Measurements from ENCODE around the gene DCUN1D4.
"Not testable (repeated sequence)": the region's sequence is repeated elsewhere in the genome, so short reads cannot be mapped to it uniquely, and the experiment has no call there.

DCUN1D4 gene

GRCh38 chr4:51906167-51906958 is 63.4 kb downstream of the DCUN1D4 start:
- no peak overlapping the region for H3K27ac Mint-ChIP-seq
- H3K4me3 Mint-ChIP-seq = no peak overlapping the region
- H3K27me3 Mint-ChIP-seq = no peaks in the 10 kb centered on the region
- H3K4me1 Mint-ChIP-seq = no peaks in the 10 kb centered on the region
- no peaks in the 10 kb centered on the region for H3K9me3 Mint-ChIP-seq
- H3K36me3 Mint-ChIP-seq = peaks cover 30% of the 10 kb centered on the region

DNA sequence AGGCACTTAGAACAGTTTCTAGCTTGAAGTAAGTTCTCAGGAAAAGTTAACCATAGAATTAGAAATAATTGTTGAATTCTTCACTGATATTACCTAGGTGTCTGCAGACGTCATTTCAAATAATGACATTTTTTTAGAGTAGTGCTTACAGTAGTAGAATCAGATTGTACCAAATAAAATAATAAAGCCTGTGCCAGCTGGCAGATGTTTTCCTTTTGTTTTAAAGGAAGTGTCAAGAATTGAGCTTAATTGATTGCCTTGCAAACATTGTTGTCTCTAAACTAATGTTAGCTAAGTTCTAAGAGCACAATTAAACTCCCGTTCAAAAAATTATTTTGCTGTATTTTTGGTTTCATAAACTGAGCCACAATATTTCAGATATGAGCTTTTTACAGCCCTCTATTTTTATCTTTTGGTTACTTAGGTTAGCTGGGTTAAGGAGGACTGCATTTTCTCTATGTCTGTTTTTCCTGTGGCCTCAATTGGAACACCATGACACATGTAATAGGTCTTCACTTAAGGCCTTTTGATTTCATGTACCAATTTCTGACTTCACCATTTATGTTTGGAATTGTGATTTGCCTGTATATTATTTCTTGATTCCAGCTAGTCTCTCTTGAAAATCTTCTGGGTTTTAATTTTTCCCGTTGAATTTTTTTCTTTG is 64.2 kb downstream of the DCUN1D4 start:
- no peaks in the 10 kb centered on the region for H3K27me3 Mint-ChIP-seq
- H3K9me3 Mint-ChIP-seq = no peaks in the 10 kb centered on the region
- H3K4me3 Mint-ChIP-seq = no peak overlapping the region
- H3K27ac Mint-ChIP-seq = no peak overlapping the region
- H3K36me3 Mint-ChIP-seq = peaks cover 31% of the 10 kb centered on the region
- no peaks in the 10 kb centered on the region for H3K4me1 Mint-ChIP-seq

- no peak overlapping the region for H3K27ac Mint-ChIP-seq
- H3K4me3 Mint-ChIP-seq = no peak overlapping the region
- no peaks in the 10 kb centered on the region for H3K4me1 Mint-ChIP-seq
- H3K27me3 Mint-ChIP-seq = no peaks in the 10 kb centered on the region
- H3K36me3 Mint-ChIP-seq = peaks cover 39% of the 10 kb centered on the region
- H3K9me3 Mint-ChIP-seq = no peaks in the 10 kb centered on the region
Observed at GRCh38 chr4:51909236-51909703, 66.3 kb downstream of the DCUN1D4 start.

GRCh38 chr4:51918251-51918650 is 75.3 kb downstream of the DCUN1D4 start:
- H3K4me1 Mint-ChIP-seq = no peaks in the 10 kb centered on the region
- no peak overlapping the region for H3K27ac Mint-ChIP-seq
- peaks cover 8% of the 10 kb centered on the region for H3K9me3 Mint-ChIP-seq
- peaks cover 21% of the 10 kb centered on the region for H3K36me3 Mint-ChIP-seq
- no peaks in the 10 kb centered on the region for H3K27me3 Mint-ChIP-seq
- H3K4me3 Mint-ChIP-seq = no peak overlapping the region

GRCh38 chr4:51923343-51923742 is 80.4 kb downstream of the DCUN1D4 start:
- Mint-ChIP-seq H3K27ac (no peak overlapping the region), H3K36me3 (no peaks in the 10 kb centered on the region), H3K27me3 (no peaks in the 10 kb centered on the region), H3K4me1 (no peaks in the 10 kb centered on the region), H3K9me3 (no peaks in the 10 kb centered on the region), H3K4me3 (no peak overlapping the region)

- H3K27ac Mint-ChIP-seq = no peak overlapping the region
- H3K4me1 Mint-ChIP-seq = no peaks in the 10 kb centered on the region
- no peaks in the 10 kb centered on the region for H3K9me3 Mint-ChIP-seq
- no peak overlapping the region for H3K4me3 Mint-ChIP-seq
- no peaks in the 10 kb centered on the region for H3K27me3 Mint-ChIP-seq
- H3K36me3 Mint-ChIP-seq = no peaks in the 10 kb centered on the region
Observed at GRCh38 chr4:51925307-51925706, 82.4 kb downstream of the DCUN1D4 start.

DNA sequence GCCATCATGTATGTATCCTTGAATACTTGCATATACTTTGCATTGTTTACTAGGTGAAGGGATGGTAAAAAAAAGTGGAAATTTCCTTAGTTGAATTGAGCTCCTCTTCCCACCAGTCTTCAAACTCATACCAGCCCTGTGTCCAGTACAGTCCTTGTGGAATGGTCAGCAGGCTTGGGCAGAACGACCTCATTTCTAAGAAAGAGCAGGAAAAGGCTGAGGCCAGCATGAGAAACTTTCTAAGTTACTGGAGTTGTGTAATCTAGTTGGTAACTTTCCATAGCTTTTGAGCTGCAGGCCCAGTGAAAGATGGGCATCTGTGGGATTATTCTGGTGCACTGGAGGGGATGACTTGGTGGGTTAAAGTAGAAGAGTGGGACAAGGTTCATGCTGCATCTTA is 87.6 kb downstream of the DCUN1D4 start:
- no peaks in the 10 kb centered on the region for H3K36me3 Mint-ChIP-seq
- no peaks in the 10 kb centered on the region for H3K9me3 Mint-ChIP-seq
- peaks cover 3% of the 10 kb centered on the region for H3K27me3 Mint-ChIP-seq
- no peak overlapping the region for H3K4me3 Mint-ChIP-seq
- H3K27ac Mint-ChIP-seq = no peak overlapping the region
- no peaks in the 10 kb centered on the region for H3K4me1 Mint-ChIP-seq

- H3K4me1 Mint-ChIP-seq = no peaks in the 10 kb centered on the region
Observed at GRCh38 chr4:51931461-51931860, 88.5 kb downstream of the DCUN1D4 start.

GRCh38 chr4:51932261-51932660 is 89.3 kb downstream of the DCUN1D4 start:
- Mint-ChIP-seq H3K4me1 (no peaks in the 10 kb centered on the region), H3K27ac (no peak overlapping the region)

More at GRCh38 chr4:51931461-51931860, 88.5 kb downstream of the DCUN1D4 start:
- no peaks in the 10 kb centered on the region for H3K36me3 Mint-ChIP-seq
- peaks cover 3% of the 10 kb centered on the region for H3K27me3 Mint-ChIP-seq
- H3K9me3 Mint-ChIP-seq = no peaks in the 10 kb centered on the region
- no peak overlapping the region for H3K4me3 Mint-ChIP-seq
- no peak overlapping the region for H3K27ac Mint-ChIP-seq

DNA sequence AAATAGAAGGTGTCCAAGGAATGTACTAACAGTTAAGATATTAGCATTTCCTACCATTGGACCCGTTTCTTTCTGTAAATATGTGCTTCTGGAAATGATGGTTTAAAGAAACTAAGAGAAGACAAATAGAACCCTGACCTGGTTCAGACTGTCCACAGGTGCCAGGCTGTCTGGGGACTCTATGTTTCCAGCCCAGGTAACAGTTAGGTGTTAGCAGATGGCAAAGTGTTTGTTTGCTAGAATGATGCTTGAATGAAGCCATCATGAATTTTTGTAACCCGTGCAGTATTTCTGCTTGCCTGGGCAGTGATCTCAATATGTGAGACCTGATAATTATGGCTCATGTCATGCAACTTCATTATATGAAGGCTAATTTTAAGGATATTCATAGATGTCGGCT is 89.7 kb downstream of the DCUN1D4 start:
- no peaks in the 10 kb centered on the region for H3K4me1 Mint-ChIP-seq
- H3K27me3 Mint-ChIP-seq = peaks cover 3% of the 10 kb centered on the region
- no peak overlapping the region for H3K27ac Mint-ChIP-seq
- no peaks in the 10 kb centered on the region for H3K36me3 Mint-ChIP-seq
- H3K4me3 Mint-ChIP-seq = no peak overlapping the region
- H3K9me3 Mint-ChIP-seq = no peaks in the 10 kb centered on the region

More at GRCh38 chr4:51932261-51932660, 89.3 kb downstream of the DCUN1D4 start:
- no peaks in the 10 kb centered on the region for H3K9me3 Mint-ChIP-seq
- no peaks in the 10 kb centered on the region for H3K36me3 Mint-ChIP-seq
- H3K4me3 Mint-ChIP-seq = no peak overlapping the region
- peaks cover 3% of the 10 kb centered on the region for H3K27me3 Mint-ChIP-seq

- H3K27ac Mint-ChIP-seq = not testable (repeated sequence)
Observed at GRCh38 chr4:51940460-51940859, 97.5 kb downstream of the DCUN1D4 start.

DNA sequence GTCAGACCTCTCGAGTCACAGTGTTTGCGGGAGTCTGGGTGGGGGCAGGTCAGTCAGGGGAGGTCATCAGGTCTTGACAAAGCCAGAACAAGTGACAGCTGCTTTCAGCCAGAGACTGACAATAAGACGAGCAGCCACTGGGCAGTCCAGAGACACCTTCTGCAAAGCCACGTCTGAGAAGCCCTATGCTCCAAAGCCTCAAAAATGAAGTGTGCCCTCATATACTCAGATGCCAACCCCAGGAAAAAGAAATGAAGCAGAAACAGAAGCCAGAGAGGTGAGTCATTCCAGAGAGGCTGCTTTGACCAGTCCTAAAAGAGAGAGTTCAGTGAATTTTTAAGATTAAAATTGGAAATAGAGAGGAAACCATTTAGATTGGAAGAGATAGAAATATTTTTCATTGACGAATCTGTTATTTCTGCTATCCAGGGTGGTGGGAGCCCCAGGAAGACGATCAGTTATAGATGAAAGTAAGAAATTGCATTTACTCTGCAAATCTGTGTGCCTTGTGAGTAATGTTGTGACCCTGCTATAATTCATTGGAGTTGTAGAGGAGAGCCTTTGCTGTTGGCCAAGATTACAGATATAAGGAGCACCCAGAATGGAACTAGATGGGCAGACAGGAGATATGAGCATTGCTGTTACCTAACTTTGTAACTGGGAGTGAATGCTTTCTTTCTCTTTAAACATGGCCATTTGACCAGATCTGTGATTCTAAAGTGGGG is 99.3 kb downstream of the DCUN1D4 start:
- H3K4me1 Mint-ChIP-seq = no peaks in the 10 kb centered on the region
- no peaks in the 10 kb centered on the region for H3K9me3 Mint-ChIP-seq
- no peak overlapping the region for H3K27ac Mint-ChIP-seq
- H3K27me3 Mint-ChIP-seq = peaks cover 2% of the 10 kb centered on the region
- no peaks in the 10 kb centered on the region for H3K36me3 Mint-ChIP-seq
- H3K4me3 Mint-ChIP-seq = no peak overlapping the region

More at GRCh38 chr4:51940460-51940859, 97.5 kb downstream of the DCUN1D4 start:
- H3K27me3 Mint-ChIP-seq, H3K36me3 Mint-ChIP-seq, H3K4me1 Mint-ChIP-seq, H3K4me3 Mint-ChIP-seq, H3K9me3 Mint-ChIP-seq: not testable (repeated sequence)

GRCh38 chr4:51942833-51943215 is 99.9 kb downstream of the DCUN1D4 start:
- H3K36me3 Mint-ChIP-seq = no peaks in the 10 kb centered on the region
- H3K9me3 Mint-ChIP-seq = no peaks in the 10 kb centered on the region
- H3K27me3 Mint-ChIP-seq = peaks cover 2% of the 10 kb centered on the region
- no peaks in the 10 kb centered on the region for H3K4me1 Mint-ChIP-seq
- no peak overlapping the region for H3K4me3 Mint-ChIP-seq
- no peak overlapping the region for H3K27ac Mint-ChIP-seq

GRCh38 chr4:51943221-51943620 is 100.3 kb downstream of the DCUN1D4 start:
- Mint-ChIP-seq H3K36me3 (no peaks in the 10 kb centered on the region), H3K9me3 (no peaks in the 10 kb centered on the region), H3K27me3 (peaks cover 2% of the 10 kb centered on the region), H3K4me3 (no peak overlapping the region), H3K27ac (no peak overlapping the region), H3K4me1 (no peaks in the 10 kb centered on the region)

GRCh38 chr4:51958199-51958968 is 115.4 kb downstream of the DCUN1D4 start:
- Mint-ChIP-seq H3K36me3 (no peaks in the 10 kb centered on the region), H3K4me3 (no peak overlapping the region), H3K27ac (no peak overlapping the region), H3K9me3 (no peaks in the 10 kb centered on the region), H3K27me3 (peaks cover 2% of the 10 kb centered on the region), H3K4me1 (no peaks in the 10 kb centered on the region)
